Endodermal cell (in vitro differentiated cells): Measurements from ENCODE around the gene TANGO2. TPM values are rescaled to one million over a fixed set of nuclear protein-coding genes. Genes with fewer than 3 reads are reported as not detected.

Source experiments
- DNase-seq: peaks from one replicate; pipeline ENCODE4 v3.0.0-alpha.2; 2017
- H3K27ac ChIP-seq: 2 replicates; pipeline ENCODE4 v1.5.1; 2013; ENCODE audit warnings: mild to moderate bottlenecking, low read depth, low read length, moderate library complexity
- H3K27me3 ChIP-seq: 2 replicates; pipeline ENCODE4 v1.6.1; 2013; ENCODE audit warnings: mild to moderate bottlenecking, low read length, moderate library complexity; ENCODE audit not compliant: insufficient read depth, control insufficient read depth, poor library complexity, severe bottlenecking
- H3K36me3 ChIP-seq: 2 replicates; pipeline ENCODE4 v1.7.0; 2013; ENCODE audit warnings: mild to moderate bottlenecking, low read length, moderate library complexity; ENCODE audit not compliant: control insufficient read depth, insufficient read depth
- H3K4me1 ChIP-seq: one replicate; pipeline ENCODE4 v1.7.0; 2013; ENCODE audit warnings: low read length; ENCODE audit not compliant: control insufficient read depth, insufficient read depth
- H3K4me3 ChIP-seq: 2 replicates; pipeline ENCODE4 v1.5.1; 2013; ENCODE audit warnings: mild to moderate bottlenecking, low read length, moderate library complexity
- H3K9ac ChIP-seq: 2 replicates; pipeline ENCODE4 v1.6.1; 2013; ENCODE audit warnings: mild to moderate bottlenecking, low read length, moderate library complexity; ENCODE audit not compliant: poor library complexity, severe bottlenecking; ENCODE audit errors: extremely low read depth
- H3K9me3 ChIP-seq: 2 replicates; pipeline ENCODE4 v1.6.1; 2013; ENCODE audit warnings: mild to moderate bottlenecking, low read length, moderate library complexity; ENCODE audit not compliant: control insufficient read depth
- H3K27ac Mint-ChIP-seq: 2 replicates; pipeline ENCODE4 v1.8.0; 2020; ENCODE audit warnings: mixed read lengths
- H3K27me3 Mint-ChIP-seq: 2 replicates; pipeline ENCODE4 v1.8.0; 2021; ENCODE audit warnings: mild to moderate bottlenecking, mixed read lengths; ENCODE audit not compliant: insufficient read depth
- H3K36me3 Mint-ChIP-seq: 2 replicates; pipeline ENCODE4 v1.8.0; 2020; ENCODE audit warnings: low read depth, mixed read lengths
- H3K4me1 Mint-ChIP-seq: 2 replicates; pipeline ENCODE4 v1.8.0; 2020; ENCODE audit warnings: mixed read lengths
- H3K4me3 Mint-ChIP-seq: 2 replicates; pipeline ENCODE4 v1.8.0; 2020; ENCODE audit warnings: mild to moderate bottlenecking, moderate library complexity, mixed read lengths
- H3K9me3 Mint-ChIP-seq: 2 replicates; pipeline ENCODE4 v1.8.0; 2020; ENCODE audit warnings: mild to moderate bottlenecking, mixed read lengths
- CTCF ChIP-seq: fragments of 200-600 bp; sonication (generic); conservative IDR thresholded peaks from 2 replicates; pipeline ENCODE4 v1.5.0; 2021; ENCODE audit warnings: antibody characterized with exemption, mild to moderate bottlenecking
- WGBS, 2 experiments: methylation state at CpG; one replicate each; pipeline versions ENCODE4 v1.1.5 to v1.1.7; 2013; ENCODE audit warnings: missing lambda C conversion rate in 2 of 2, mixed read lengths in 1 of 2; ENCODE audit not compliant: insufficient coverage in 1 of 2, insufficient read length in 1 of 2; 5-methylcytosine and 5-hydroxymethylcytosine counted together
- total RNA-seq, 2 donors: library from RNA; stranded (reverse); fragmentation: NEBNext Ultra II Directional in 1 of 2; extraction: Animal tissue kit (Norgen Biotek cat#: 25700) in 1 of 2; gene quantifications; 2 replicates in 1 of 2; 3 replicates in 1 of 2; pipeline ENCODE4 v1.2.1, GENCODE V29; 2021

Gene TANGO2
- total RNA-seq, 2 donors from 2014 or later = 19.9 to 21.8 TPM

GRCh38 chr22:20114506-20115475 is 93.9 kb downstream of the TANGO2 start:
- Mint-ChIP-seq H3K4me3 (peak overlapping the region; percentile 89), H3K4me1 (peaks cover 5% of the 10 kb centered on the region), H3K36me3 (peaks cover 35% of the 10 kb centered on the region), H3K27ac (peak overlapping the region; percentile 72), H3K27me3 (no peaks in the 10 kb centered on the region), H3K9me3 (no peaks in the 10 kb centered on the region)
- Histone ChIP-seq H3K9ac (no peak overlapping the region), H3K4me1 (peaks cover 7% of the 10 kb centered on the region), H3K27me3 (no peaks in the 10 kb centered on the region), H3K36me3 (peaks cover 47% of the 10 kb centered on the region), H3K27ac (no peak overlapping the region), H3K4me3 (no peak overlapping the region), H3K9me3 (no peaks in the 10 kb centered on the region)
- 93 to 94% methylated on average over 24 to 36 of the region's 36 CpGs for WGBS, 2 experiments
- TF ChIP-seq CTCF = no peak
- DNase-seq = no peak

GRCh38 chr22:20115691-20116375 is 94.9 kb downstream of the TANGO2 start, which contains the start of gene RANBP1:
Gene RANBP1, plus strand, starts transcription at chr22:20116104. Its CDS starts 81 bp downstream, at chr22:20116185.
- peaks cover 47% of the 10 kb centered on the region for H3K36me3 ChIP-seq
- H3K27me3 Mint-ChIP-seq = no peaks in the 10 kb centered on the region
- no peak for DNase-seq
- no peaks in the 10 kb centered on the region for H3K27me3 ChIP-seq
- peaks cover 5% of the 10 kb centered on the region for H3K4me1 Mint-ChIP-seq
- peak within 1 kb of the TSS; percentile 94 for H3K27ac Mint-ChIP-seq
- H3K9ac ChIP-seq = peak within 1 kb of the TSS; percentile 86
- no peaks in the 10 kb centered on the region for H3K9me3 Mint-ChIP-seq
- peak within 1 kb of the TSS; percentile 88 for H3K27ac ChIP-seq
- WGBS, 2 experiments = 90 to 91% methylated on average over 30 of the region's 30 CpGs
- no peaks in the 10 kb centered on the region for H3K9me3 ChIP-seq
- H3K36me3 Mint-ChIP-seq = peaks cover 38% of the 10 kb centered on the region
- peak within 1 kb of the TSS; percentile 88 for H3K4me3 ChIP-seq
- peaks cover 7% of the 10 kb centered on the region for H3K4me1 ChIP-seq
- TF ChIP-seq CTCF = no peak
- H3K4me3 Mint-ChIP-seq = peak within 1 kb of the TSS; percentile 89

- H3K9me3 ChIP-seq = no peaks in the 10 kb centered on the region
- peak overlapping the region; percentile 88 for H3K27ac ChIP-seq
- H3K4me3 Mint-ChIP-seq = peak overlapping the region; percentile 89
- peak overlapping the region; percentile 88 for H3K4me3 ChIP-seq
- H3K36me3 ChIP-seq = peaks cover 51% of the 10 kb centered on the region
- peaks cover 7% of the 10 kb centered on the region for H3K4me1 ChIP-seq
- H3K27ac Mint-ChIP-seq = peak overlapping the region; percentile 94
- no peaks in the 10 kb centered on the region for H3K27me3 ChIP-seq
- H3K9me3 Mint-ChIP-seq = no peaks in the 10 kb centered on the region
- H3K36me3 Mint-ChIP-seq = peaks cover 37% of the 10 kb centered on the region
- TF ChIP-seq CTCF = no peak
- WGBS, 2 experiments = 19 to 71% methylated on average over 3 to 27 of the region's 27 CpGs
- DNase-seq = no peak
- peaks cover 5% of the 10 kb centered on the region for H3K4me1 Mint-ChIP-seq
- no peaks in the 10 kb centered on the region for H3K27me3 Mint-ChIP-seq
- peak overlapping the region; percentile 86 for H3K9ac ChIP-seq
Observed at GRCh38 chr22:20116376-20116950, 95.6 kb downstream of the TANGO2 start.
